NCI-H82 treated with DMSO at 0.1 percent for 48 hours (cell line): ENCODE measurements around the gene CDCA5.

Source experiments
- DNase-seq: peaks from one replicate; lab custom pipeline; 2025; ENCODE audit not compliant: unreplicated experiment; lab: John Stamatoyannopoulos, UW

CDCA5 gene

DNA sequence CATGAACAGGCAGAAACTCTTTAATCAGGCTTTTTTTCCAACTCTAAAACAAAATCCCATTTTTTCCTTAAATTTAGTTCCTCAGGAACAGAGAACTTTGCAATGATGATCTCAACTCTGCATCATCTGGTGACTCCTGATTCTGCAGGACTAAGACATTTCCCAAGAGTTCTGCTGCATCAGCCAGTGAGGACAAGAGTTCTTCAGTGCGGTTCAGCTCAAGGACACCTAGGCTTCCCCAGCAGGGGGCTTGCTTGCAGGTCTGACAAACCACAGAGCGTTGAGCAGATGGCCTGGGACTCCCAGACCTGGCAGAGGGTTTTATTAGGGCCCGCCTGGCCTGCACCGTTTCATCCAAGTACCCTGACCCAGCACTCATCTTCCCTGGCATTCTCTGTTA lies 6.4 kb downstream of the CDCA5 start:
- DNase-seq, result peak; percentile 6

GRCh38 chr11:65072631-65072966 lies 11.2 kb downstream of the CDCA5 start:
- no peak for DNase-seq

- no peak for DNase-seq
These were observed 11.8 kb downstream of the CDCA5 start for GRCh38 chr11:65071907-65072630.

DNA sequence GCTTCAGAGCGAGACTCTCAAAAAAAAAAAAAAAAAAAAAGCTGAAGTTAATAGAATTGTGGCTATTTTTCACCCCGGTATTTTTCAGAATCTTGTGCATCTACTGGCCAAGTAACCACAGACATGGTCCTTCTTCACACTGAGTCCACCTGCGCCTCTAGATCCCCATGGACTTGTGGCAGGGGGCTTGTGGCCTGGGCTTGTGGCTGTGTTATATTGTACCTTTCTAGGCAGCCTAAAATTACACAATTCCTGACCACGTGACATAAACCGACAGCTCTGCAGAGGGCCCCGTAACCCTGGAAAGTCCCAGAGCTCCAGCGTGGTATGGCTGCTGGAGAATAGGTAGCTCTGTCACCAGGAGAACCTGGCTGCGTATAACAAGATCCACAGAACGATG lies 14.6 kb downstream of the CDCA5 start:
- DNase-seq, result no peak

DNA sequence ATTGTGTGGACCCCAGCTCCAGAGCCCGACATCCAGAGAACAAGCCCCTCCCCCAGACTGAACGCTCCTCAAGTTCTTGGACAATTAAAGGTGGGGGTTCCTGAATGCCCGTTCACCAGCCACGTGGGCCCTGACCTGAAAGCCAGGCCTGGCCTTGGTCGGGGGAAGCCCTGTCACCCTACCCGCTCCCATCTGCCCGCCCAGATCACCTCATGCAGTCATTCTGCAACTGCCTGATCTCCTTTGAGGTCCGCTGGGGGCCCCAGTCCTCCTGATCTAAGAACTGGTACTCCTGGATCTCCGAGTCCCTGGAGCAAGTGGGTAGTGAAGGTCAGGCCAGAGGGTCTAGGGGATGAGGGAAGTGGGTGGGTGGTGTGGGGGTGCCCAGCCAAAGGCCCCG lies 16.4 kb downstream of the CDCA5 start:
- DNase-seq, result no peak

DNA sequence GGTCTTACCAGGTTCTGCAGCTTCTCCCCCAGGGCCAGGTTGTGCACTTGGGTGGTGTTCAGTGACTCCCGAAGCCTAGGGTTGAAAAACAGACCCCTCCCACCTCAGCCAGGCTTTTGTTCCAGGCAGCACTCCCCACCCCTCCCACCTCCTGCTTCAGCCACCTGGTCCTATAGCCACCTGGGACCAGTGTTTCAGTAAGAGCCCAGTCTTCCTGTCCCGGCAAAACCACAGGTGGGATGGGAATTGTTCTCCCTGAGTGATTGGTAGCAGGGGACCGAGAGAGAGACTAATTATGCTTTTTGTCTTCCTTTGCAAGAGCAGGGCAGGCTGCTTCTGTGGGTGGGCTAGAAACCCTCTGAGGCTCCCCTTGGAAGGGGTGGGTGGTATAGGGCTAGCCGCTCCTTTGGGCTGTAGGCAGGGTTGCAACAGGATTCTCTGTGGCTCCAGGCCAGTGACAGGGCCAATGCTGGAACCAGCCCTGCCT lies 17.0 kb downstream of the CDCA5 start:
- no peak for DNase-seq

- no peak for DNase-seq
These were observed 17.5 kb downstream of the CDCA5 start for GRCh38 chr11:65066315-65066714.

- no peak for DNase-seq
These were observed 18.0 kb downstream of the CDCA5 start for GRCh38 chr11:65065851-65066250.

GRCh38 chr11:65064847-65065240 lies 19.0 kb downstream of the CDCA5 start:
- DNase-seq, result no peak

DNA sequence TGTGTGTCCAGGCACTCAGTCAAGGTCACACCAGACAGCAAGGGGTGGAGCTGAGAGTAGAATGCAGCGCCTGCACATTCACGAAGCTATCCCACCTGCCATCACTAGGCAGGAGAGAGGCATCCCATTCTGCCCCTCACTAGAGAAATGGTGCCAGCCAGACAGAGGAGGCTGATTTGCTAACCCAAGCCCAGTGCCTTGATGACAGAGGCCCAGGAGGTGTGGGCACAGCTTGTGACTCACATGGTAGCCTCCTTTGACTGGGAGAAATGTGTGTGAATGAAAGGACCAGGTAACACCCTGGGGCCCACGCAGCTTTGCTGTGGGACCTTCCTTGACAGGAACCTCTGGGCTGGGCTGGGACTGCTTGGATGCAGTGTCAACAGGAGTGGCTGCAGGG lies 20.3 kb downstream of the CDCA5 start:
- no peak for DNase-seq

DNA sequence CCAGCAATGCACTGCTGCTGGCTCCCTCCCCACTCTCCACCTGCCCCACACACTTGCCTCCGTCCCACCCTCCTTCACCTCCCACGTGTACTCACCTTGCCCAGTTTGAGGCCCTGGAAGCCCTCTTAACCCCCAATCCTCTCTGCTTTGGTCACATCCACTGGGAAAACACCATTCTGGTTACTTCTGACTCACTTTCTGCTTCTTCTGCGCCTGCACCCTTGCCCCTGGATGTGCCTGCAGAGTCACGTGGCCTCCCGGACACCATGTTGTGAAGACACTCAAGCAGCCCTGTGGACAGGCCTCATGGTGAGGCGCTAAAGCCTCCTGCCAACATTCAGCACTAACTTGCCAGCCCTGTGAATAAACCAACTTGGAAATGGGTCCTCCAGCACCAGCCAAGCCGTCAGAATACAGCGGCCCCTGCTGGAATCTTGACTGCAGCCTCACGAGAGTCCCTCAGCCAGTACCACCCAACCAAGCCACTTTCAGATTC lies 22.9 kb downstream of the CDCA5 start:
- DNase-seq, result no peak

- DNase-seq, result no peak
These were observed 23.6 kb downstream of the CDCA5 start for GRCh38 chr11:65059959-65060824.

- DNase-seq, result no peak
These were observed 24.3 kb downstream of the CDCA5 start for GRCh38 chr11:65059523-65059922.

DNA sequence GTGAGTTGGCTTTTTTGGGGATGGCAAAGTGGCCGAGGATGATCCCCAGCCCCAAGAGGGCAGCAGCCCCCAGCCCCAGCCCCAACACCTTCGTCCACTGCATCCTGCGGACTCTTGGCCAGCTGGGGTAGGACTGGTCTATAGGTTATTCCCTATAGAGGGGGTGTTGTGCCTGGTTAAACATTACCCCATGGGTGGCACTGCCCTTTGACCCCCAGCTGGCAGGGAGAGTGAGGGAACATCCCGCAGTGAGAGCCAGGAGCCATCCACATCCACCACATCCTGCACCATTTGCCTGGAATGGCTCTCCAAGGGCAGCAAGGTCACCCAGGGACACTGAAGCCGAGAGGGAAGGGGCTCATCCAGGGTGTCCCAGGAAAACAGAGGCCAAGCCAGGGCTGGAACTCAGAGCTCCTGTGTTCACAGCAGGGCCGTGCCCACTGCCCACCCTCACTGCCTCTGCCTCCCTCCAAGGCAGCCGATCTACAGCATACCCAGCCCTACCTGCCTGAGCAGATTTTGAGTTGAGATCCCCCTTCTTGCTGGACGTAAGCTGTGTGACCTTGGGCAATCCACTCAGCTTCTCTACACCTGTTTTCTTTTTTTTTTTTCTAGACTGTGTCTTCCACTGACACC lies 25.3 kb downstream of the CDCA5 start, which contains the start of gene NAALADL1:
Gene NAALADL1 (minus strand): TSS at position 135 of the 636 bp plus-strand sequence. CDS start 32 bp downstream, at position 103.
- DNase-seq, result no peak

DNA sequence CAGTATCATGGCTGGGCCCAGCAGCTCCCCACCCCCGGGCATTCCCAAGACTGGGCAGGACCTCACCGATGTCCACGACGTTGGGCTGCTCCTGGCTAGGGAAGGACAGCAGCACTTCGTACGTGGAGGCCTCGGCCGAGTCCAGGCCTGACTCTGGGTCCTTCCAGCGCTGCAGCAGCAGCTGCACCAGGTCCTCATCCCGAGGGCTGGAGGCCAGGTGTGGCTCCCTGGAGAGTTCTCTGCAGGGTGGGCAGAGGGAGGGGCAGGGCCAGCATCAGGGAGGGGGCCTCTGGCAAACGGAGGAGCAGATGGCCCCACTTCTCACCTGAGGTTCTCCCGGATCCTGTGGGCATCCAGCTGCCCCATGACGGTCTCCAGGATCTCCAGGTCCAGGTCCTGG lies 25.8 kb downstream of the CDCA5 start:
- no peak for DNase-seq

DNA sequence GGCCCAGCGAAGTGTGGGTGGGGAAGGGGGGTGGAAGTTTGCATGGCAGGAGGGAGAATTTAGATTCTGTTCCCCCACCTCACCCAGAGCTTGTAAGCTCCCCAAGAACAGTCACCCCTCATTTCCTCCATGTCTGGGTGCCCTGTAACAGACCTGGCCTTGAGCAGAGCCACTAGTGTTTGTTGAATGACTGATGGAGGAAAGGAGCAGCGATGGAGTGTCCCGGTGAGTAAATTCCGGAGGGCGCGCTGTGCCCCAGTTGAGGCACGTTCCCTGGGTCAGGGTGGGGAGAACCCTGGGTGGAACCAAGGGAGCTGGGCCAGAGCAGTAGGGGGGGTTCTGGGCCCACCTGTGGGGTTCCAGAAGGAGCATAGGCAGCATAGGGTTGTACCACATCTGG lies 26.3 kb downstream of the CDCA5 start:
- DNase-seq, result no peak

DNA sequence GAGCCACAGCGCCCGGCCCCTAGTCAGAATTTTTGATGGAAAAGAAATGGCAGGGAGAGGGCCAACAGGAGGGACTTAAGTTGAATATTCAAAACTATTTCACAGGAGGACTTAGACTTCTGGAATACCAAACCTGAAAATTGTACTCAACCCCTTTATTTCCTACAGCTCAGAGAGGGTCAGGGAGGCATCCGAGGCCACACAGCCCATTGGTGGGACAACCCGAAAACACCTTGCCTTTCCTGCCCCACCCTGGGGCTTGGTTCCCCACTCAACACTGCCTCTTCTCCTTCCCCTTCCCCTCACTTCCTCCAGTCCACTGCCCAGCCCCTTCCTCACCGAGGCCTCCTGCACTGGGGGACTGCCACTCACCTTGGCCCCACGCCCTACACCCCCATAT lies 26.8 kb downstream of the CDCA5 start:
- DNase-seq, result no peak

- DNase-seq, result no peak
These were observed 28.3 kb downstream of the CDCA5 start for GRCh38 chr11:65055538-65055937.

- no peak for DNase-seq
These were observed 29.9 kb downstream of the CDCA5 start for GRCh38 chr11:65053827-65054508.

- no peak for DNase-seq
These were observed 32.4 kb downstream of the CDCA5 start for GRCh38 chr11:65051398-65051858.
